Measurements from ENCODE around the gene CALML6. TPM values are rescaled to one million over a fixed set of nuclear protein-coding genes. Genes with fewer than 3 reads are reported as not detected.

Gene CALML6
- total RNA-seq, 4 donors from 2014 or later = 0.13 TPM; not detected in 3

GRCh38 chr1:1922702-1922955 lies 7.6 kb downstream of the CALML6 start:
- no peaks in the 10 kb centered on the region for H3K36me3 ChIP-seq
- intact Hi-C loops (cut with DNase I) = no loop called here
- 90% methylated on average over 6 of the region's 6 CpGs; no CpG with 5 or more reads in 1 of the 2 donors for WGBS, 2 donors
- H3K4me1 ChIP-seq = peaks cover 7 to 18% of the 10 kb centered on the region in 2 donors
- H3K27me3 ChIP-seq = no peaks in the 10 kb centered on the region
- H3K4me3 ChIP-seq (replicated peaks in 1 of 3) = no peak overlapping the region
- H3K9me3 ChIP-seq = no peaks in the 10 kb centered on the region
- H3K27ac ChIP-seq = no peak overlapping the region
- DNase-seq = no peak
- TF ChIP-seq POLR2A (IDR thresholded peaks at IDR 0.05) (no peak), CTCF (IDR thresholded peaks at IDR 0.05) (no peak)

GRCh38 chr1:1922956-1923833 lies 8.1 kb downstream of the CALML6 start:
- Histone ChIP-seq H3K27me3 (no peaks in the 10 kb centered on the region), H3K27ac (no peak overlapping the region), H3K36me3 (no peaks in the 10 kb centered on the region), H3K4me3 (replicated peaks in 1 of 3) (no peak overlapping the region), H3K9me3 (no peaks in the 10 kb centered on the region), H3K4me1 (peaks cover 7 to 15% of the 10 kb centered on the region in 2 donors)
- no peak for DNase-seq
- no peak for TF ChIP-seq POLR2A (IDR thresholded peaks at IDR 0.05)
- TF ChIP-seq CTCF (IDR thresholded peaks at IDR 0.05) = no peak
- intact Hi-C loops (cut with DNase I) = no loop called here
- 82 to 84% methylated on average over 24 to 26 of the region's 29 CpGs for WGBS, 2 donors

- no peak for TF ChIP-seq POLR2A (IDR thresholded peaks at IDR 0.05)
- no peak for TF ChIP-seq CTCF (IDR thresholded peaks at IDR 0.05)
- Histone ChIP-seq H3K27me3 (no peaks in the 10 kb centered on the region), H3K9me3 (no peaks in the 10 kb centered on the region), H3K4me1 (peaks cover 0 to 5% of the 10 kb centered on the region in 2 donors), H3K36me3 (no peaks in the 10 kb centered on the region), H3K27ac (no peak overlapping the region), H3K4me3 (replicated peaks in 1 of 3) (no peak overlapping the region)
- WGBS, 2 donors = 42 to 64% methylated on average over 6 to 10 of the region's 18 CpGs
- intact Hi-C loops (cut with DNase I) = no loop called here
- no peak for DNase-seq
Observed at GRCh38 chr1:1924386-1924785, 9.3 kb downstream of the CALML6 start.

- DNase-seq = no peak
- no peak overlapping the region for H3K27ac ChIP-seq
- H3K4me3 ChIP-seq (replicated peaks in 1 of 3) = no peak overlapping the region
- H3K4me1 ChIP-seq = peaks cover 0 to under 1% of the 10 kb centered on the region in 2 donors
- WGBS, 2 donors = 94 to 95% methylated on average over 21 of the region's 21 CpGs
- no peaks in the 10 kb centered on the region for H3K9me3 ChIP-seq
- intact Hi-C loops (cut with DNase I) = no loop called here
- no peak for TF ChIP-seq POLR2A (IDR thresholded peaks at IDR 0.05)
- no peak for TF ChIP-seq CTCF (IDR thresholded peaks at IDR 0.05)
- H3K27me3 ChIP-seq = no peaks in the 10 kb centered on the region
- no peaks in the 10 kb centered on the region for H3K36me3 ChIP-seq
Observed at GRCh38 chr1:1924849-1925248, 9.8 kb downstream of the CALML6 start.

Measured in thyroid gland (tissue), 4 donors.